Fibroblast of lung (primary cell): ENCODE data around the gene PSMB5. TPM values are rescaled to one million over a fixed set of nuclear protein-coding genes. Genes with fewer than 3 reads are reported as not detected.

Experiments used
- DNase-seq, 2 donors: peaks; one replicate each; pipeline versions ENCODE4 v3.0.0 to v3.0.0-alpha.2; 2010; ENCODE audit warnings: low read depth in 2 of 2
- H2AFZ ChIP-seq: 2 replicates; pipeline ENCODE4 v1.5.1; 2012; ENCODE audit warnings: low read length, control low read depth, inconsistent platforms
- H3K27ac ChIP-seq: 2 replicates; pipeline ENCODE4 v1.5.1; 2011; ENCODE audit warnings: low read length, control low read depth; ENCODE audit not compliant: insufficient read depth
- H3K27me3 ChIP-seq: 2 replicates; pipeline ENCODE4 v1.5.1; 2011; ENCODE audit warnings: mild to moderate bottlenecking, low read length; ENCODE audit not compliant: control insufficient read depth, insufficient read depth
- H3K36me3 ChIP-seq: 2 replicates; pipeline ENCODE4 v1.5.1; 2011; ENCODE audit warnings: low read length; ENCODE audit not compliant: control insufficient read depth, insufficient read depth
- H3K4me1 ChIP-seq: 2 replicates; pipeline ENCODE4 v1.5.1; 2011; ENCODE audit warnings: low read length; ENCODE audit not compliant: control insufficient read depth, insufficient read depth; ENCODE audit errors: extremely low read depth
- H3K4me2 ChIP-seq: 2 replicates; pipeline ENCODE4 v1.5.1; 2011; ENCODE audit warnings: low read length, control low read depth; ENCODE audit not compliant: insufficient read depth; ENCODE audit errors: extremely low read depth
- H3K4me3 ChIP-seq, 4 experiments: fragments of 200-600 bp in 1 of 4; sonication (generic) in 1 of 4; replicated peaks in 1 of 4; 2 replicates each; pipeline ENCODE4 v1.5.1; 2011 to 2016; ENCODE audit warnings: low read length in 4 of 4, low read depth in 3 of 4, mild to moderate bottlenecking in 3 of 4, control low read depth in 2 of 4, inconsistent platforms in 1 of 4, mixed read lengths in 1 of 4; ENCODE audit not compliant: insufficient read depth in 1 of 4; ENCODE audit errors: control extremely low read depth in 1 of 4
- H3K79me2 ChIP-seq: 2 replicates; pipeline ENCODE4 v1.5.1; 2012; ENCODE audit warnings: mild to moderate bottlenecking, low read length, inconsistent platforms; ENCODE audit not compliant: control insufficient read depth, insufficient read depth
- H3K9ac ChIP-seq: 2 replicates; pipeline ENCODE4 v1.5.1; 2011; ENCODE audit warnings: mild to moderate bottlenecking, low read length, control low read depth; ENCODE audit not compliant: insufficient read depth
- H3K9me3 ChIP-seq: 2 replicates; pipeline ENCODE4 v1.5.1; 2012; ENCODE audit warnings: low read depth, low read length; ENCODE audit not compliant: control insufficient read depth, insufficient read depth
- H4K20me1 ChIP-seq: 2 replicates; pipeline ENCODE4 v1.5.1; 2011; ENCODE audit warnings: low read length; ENCODE audit not compliant: control insufficient read depth, insufficient read depth; ENCODE audit errors: extremely low read depth
- CTCF ChIP-seq, 2 donors: IDR thresholded peaks in 1 of 2; conservative IDR thresholded peaks in 1 of 2; 1 replicate in 1 of 2; 2 replicates in 1 of 2; pipeline ENCODE4 v1.5.1; 2011 to 2012; ENCODE audit warnings: low read length in 2 of 2, control low read depth in 1 of 2, inconsistent platforms in 1 of 2, low read depth in 1 of 2, mild to moderate bottlenecking in 1 of 2
- EZH2 ChIP-seq: IDR thresholded peaks from 2 replicates; pipeline ENCODE4 v1.5.1; 2012; ENCODE audit warnings: low read length, control low read depth, mild to moderate bottlenecking; ENCODE audit errors: missing control alignments
- polyA plus RNA-seq, 2 donors: library from polyadenylated mRNA; depleted of rRNA in 1 of 2; stranded (reverse) in 1 of 2; unstranded in 1 of 2; fragments of >200 nt; gene quantifications; 2 replicates each; pipeline ENCODE4 v1.2.1, GENCODE V29; 2011 to 2012; ENCODE audit warnings: missing spikeins in 1 of 2
- total RNA-seq: library from RNA; depleted of rRNA; stranded (reverse); fragments of >200 nt; gene quantifications from 2 replicates; pipeline ENCODE4 v1.2.1, GENCODE V29; 2014

PSMB5 gene
- total and polyA plus RNA-seq, 2 donors (not counting 1 experiment from before 2014, with no cell fraction given): 166 to 237 TPM

DNA sequence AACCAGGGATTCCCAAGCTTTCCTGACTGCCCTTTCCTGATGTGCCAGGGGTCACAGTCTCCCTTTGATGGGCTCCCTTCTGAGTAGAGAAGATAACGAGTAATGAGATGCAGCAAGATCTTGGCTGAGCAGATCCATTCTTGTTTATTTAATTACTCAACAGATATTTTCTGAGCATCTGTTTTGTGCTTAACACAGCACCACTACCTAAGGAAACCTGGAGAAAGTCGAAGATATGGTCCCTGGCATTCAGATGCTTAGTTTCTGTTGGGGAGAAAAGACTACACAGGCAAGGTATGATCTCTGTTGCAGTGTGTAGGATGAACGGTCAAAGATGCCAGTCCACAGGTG is 56.2 kb downstream of the PSMB5 start:
- Histone ChIP-seq H3K27ac (peak overlapping the region; percentile 55), H3K4me2 (peak overlapping the region; percentile 71), H3K4me3 (peak overlapping the region in 3 of 4 experiments; percentile 4 to 34 (median 21)), H2AFZ (no peak overlapping the region), H3K79me2 (peaks cover 44% of the 10 kb centered on the region), H3K9me3 (no peaks in the 10 kb centered on the region), H3K9ac (no peak overlapping the region), H3K36me3 (peaks cover 6% of the 10 kb centered on the region), H4K20me1 (no peaks in the 10 kb centered on the region), H3K4me1 (peaks cover 45% of the 10 kb centered on the region), H3K27me3 (no peaks in the 10 kb centered on the region)
- DNase-seq: peak in 1 of 2 donors; percentile 24
- TF ChIP-seq CTCF (conservative IDR thresholded peaks at IDR 0.05 in 1 of 2, IDR thresholded peaks at IDR 0.05 in 1 of 2; ENCODE audit: low read depth in 1 of 2, low read length in 2 of 2) (no peak), EZH2 (no peak)

DNA sequence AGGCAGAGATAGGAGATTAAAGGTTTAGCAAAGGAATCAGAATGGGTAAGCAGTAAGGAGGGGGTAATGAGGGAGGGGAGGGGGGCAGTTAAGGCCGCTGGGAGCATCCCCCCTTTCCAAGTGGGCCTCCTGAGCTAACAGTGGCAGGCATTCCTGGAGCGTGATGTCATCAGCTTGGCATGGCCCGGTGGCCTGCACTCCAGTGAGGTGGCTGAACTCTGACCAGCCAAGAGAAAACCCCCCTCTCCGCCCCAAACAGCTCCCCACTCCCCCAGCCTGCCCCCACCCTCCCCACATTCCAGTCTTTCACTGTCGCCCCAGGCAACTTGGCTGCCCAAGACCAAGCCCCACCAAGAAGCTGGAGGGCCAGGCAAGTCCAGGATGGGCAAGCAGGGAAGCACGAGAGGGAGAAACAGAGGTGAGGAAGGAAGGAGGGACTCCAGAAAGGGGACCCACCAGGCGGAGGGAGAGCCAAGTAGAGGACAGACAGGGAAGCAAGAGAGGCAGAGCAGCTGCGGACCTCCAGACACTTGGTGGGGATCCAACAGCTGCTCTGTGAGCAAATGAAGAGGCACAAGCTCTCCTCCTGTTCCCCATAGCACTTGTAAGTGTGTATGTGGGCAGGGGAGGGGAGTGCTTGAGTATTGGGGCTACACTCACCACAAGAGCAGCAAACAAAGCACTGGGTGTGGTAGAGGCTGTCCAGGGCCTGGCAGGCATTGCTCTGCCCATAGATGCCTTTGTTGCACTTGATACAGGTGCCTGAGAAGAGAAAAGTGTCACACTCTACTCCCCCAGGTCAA is 56.8 kb downstream of the PSMB5 start:
- no peak for TF ChIP-seq CTCF (conservative IDR thresholded peaks at IDR 0.05 in 1 of 2, IDR thresholded peaks at IDR 0.05 in 1 of 2; ENCODE audit: low read depth in 1 of 2, low read length in 2 of 2)
- TF ChIP-seq EZH2: no peak
- H3K36me3 ChIP-seq: peaks cover 10% of the 10 kb centered on the region
- H3K27me3 ChIP-seq: no peaks in the 10 kb centered on the region
- H3K27ac ChIP-seq: peak overlapping the region; percentile 66
- peak overlapping the region; percentile 71 for H3K4me2 ChIP-seq
- no peak overlapping the region for H3K9ac ChIP-seq
- no peak overlapping the region for H2AFZ ChIP-seq
- peaks cover 41% of the 10 kb centered on the region for H3K79me2 ChIP-seq
- no peaks in the 10 kb centered on the region for H4K20me1 ChIP-seq
- H3K4me1 ChIP-seq: peaks cover 45% of the 10 kb centered on the region
- peak; percentile 68 to 77 for DNase-seq
- no peaks in the 10 kb centered on the region for H3K9me3 ChIP-seq
- H3K4me3 ChIP-seq: peak overlapping the region in 3 of 4 experiments; percentile 4 to 34 (median 21)

DNA sequence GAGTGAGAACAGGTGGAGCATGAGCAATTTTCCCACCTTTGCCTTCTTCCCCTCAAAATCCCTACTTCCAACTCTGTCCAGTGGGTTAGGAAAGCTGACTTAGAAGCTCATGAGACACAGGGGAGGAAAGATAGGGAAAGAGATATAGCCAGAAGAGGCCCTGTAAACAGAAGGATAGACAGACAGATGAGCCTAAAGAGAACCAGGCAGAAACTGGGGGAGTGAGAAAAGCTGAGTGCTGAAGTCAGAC is 57.3 kb downstream of the PSMB5 start:
- Histone ChIP-seq H3K9ac (no peak overlapping the region), H3K27ac (peak overlapping the region; percentile 66), H3K4me2 (peak overlapping the region; percentile 47), H3K4me3 (no peak overlapping the region), H3K27me3 (no peaks in the 10 kb centered on the region), H3K9me3 (no peaks in the 10 kb centered on the region), H3K79me2 (peaks cover 39% of the 10 kb centered on the region), H3K36me3 (peaks cover 13% of the 10 kb centered on the region), H2AFZ (no peak overlapping the region), H3K4me1 (peaks cover 45% of the 10 kb centered on the region), H4K20me1 (no peaks in the 10 kb centered on the region)
- TF ChIP-seq CTCF (conservative IDR thresholded peaks at IDR 0.05 in 1 of 2, IDR thresholded peaks at IDR 0.05 in 1 of 2; ENCODE audit: low read depth in 1 of 2, low read length in 2 of 2) (no peak), EZH2 (no peak)
- no peak for DNase-seq
